ENCODE measurements around the gene SDCCAG8.

- no peak for TF ChIP-seq CTCF (IDR thresholded peaks at IDR 0.05)
- TF ChIP-seq POLR2AphosphoS5 (IDR thresholded peaks at IDR 0.05; ENCODE audit: low read depth, low read length): no peak
- no peak for TF ChIP-seq SIN3A (IDR thresholded peaks at IDR 0.05; ENCODE audit: borderline replicate concordance, insufficient read depth, low read depth, low read length)
These were observed 228.1 kb downstream of the SDCCAG8 start for GRCh38 chr1:243483952-243484351.
